Activated CD4-positive, alpha-beta T cell treated with anti-CD3 and anti-CD28 coated beads, Interleukin-10, Interleukin-2, amounts not matched to agents 100 ng/mL and 50 ng/mL, durations not matched to agents 16 hours and 8 hours (primary cell): Measurements from ENCODE around the gene TMEM100.
"Not testable (repeated sequence)": the region's sequence is repeated elsewhere in the genome, so short reads cannot be mapped to it uniquely, and the experiment has no call there.

ENCODE experiments used
- DNase-seq: peaks from one replicate; pipeline ENCODE4 v3.0.0-alpha.2; 2020

TMEM100 gene

GRCh38 chr17:55680686-55681341 is 41.9 kb downstream of the TMEM100 start:
- no peak for DNase-seq

- no peak for DNase-seq
These were observed 45.2 kb downstream of the TMEM100 start for GRCh38 chr17:55677446-55677845.

- no peak for DNase-seq
These were observed 46.4 kb downstream of the TMEM100 start for GRCh38 chr17:55676274-55676673.

- DNase-seq, result no peak
These were observed 48.7 kb downstream of the TMEM100 start for GRCh38 chr17:55673743-55674506.

GRCh38 chr17:55672585-55673501 is 49.8 kb downstream of the TMEM100 start:
- no peak for DNase-seq

- not testable (repeated sequence) for DNase-seq
These were observed 50.7 kb downstream of the TMEM100 start for GRCh38 chr17:55672010-55672409.
